ENCODE measurements around the gene LSM10.

LSM10 gene

DNA sequence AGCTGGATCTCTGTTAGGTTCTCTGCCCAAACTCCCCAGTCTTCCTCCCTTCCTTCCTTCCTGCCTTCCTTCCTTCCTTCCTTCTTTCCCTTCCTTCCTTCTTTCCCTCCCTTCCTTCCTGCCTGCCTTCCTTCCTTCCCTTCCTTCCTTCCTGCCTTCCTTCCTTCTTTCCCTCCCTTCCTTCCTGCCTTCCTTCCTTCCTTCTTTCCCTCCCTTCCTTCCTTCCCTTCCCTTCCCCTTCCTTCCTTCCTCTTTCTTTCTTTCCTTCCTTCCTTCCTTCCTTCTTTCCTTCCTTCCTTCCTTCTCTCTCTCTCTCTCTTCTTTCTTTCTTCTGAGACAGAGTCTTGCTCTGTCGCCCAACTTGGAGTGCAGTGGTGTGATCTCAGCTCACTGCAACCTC lies 8.7 kb upstream of the LSM10 start:
- no peak for DNase-seq

DNA sequence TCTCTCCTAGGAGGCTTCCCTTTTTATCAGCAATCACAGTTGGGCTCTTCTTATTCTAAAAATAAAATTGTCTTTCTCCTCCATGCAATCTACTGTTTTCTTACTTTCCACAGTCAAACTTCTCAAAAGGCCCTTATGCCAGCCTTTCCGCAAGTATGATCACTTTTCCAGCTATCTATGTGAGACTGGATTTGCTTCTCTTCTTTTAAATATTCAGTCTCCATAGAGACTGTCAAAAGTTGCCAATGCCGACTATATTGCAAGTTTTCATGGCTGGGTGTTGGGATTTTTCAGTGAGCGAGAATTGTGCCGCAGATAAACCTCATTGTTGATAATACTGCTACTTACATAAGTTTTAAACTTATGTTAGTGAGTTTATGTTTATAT lies 4.8 kb upstream of the LSM10 start:
- no peak for DNase-seq

DNA sequence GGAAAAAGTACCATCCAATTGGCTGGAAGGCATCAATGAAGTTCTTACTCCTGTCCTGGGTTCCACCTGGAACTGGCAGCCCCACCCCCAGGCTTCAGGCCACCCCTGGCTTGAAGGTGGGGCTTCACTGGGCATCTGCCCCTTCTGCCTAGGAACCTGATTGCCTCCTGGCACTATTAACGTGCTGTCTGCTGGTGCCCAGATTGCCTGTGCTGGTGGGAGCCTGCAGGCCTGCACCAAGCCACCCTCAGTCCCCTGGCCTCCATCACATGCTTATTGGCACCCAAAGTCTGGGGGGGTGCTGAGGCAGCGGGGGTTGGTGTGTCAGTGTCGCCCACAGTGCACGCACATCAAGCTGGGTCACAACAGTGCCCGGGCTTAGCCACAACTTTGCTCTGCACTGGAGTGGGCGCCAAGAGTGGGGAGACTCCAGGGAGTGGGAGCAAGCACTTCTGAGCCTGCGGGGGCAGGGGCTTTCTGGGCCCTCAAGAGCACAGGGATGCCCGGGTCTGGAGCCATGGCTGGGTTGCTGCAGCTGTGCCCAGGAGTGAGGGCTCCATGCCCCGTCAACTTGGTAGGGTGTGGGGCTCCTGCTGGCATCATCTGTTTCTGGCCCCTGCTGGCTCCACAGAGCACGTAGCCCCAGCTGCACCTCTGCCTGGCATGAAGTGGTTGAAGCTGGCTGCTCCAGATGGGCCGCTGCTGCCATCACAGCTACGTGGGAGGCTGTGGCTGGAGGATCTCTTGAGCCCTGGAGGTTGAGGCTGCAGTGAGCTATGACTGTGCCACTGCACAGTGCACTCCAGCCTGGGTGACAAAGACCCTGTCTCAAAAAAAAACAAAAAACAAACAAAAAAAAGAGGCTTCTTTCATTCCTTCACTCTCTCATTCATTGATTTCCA lies 4.1 kb upstream of the LSM10 start:
- no peak for DNase-seq

DNA sequence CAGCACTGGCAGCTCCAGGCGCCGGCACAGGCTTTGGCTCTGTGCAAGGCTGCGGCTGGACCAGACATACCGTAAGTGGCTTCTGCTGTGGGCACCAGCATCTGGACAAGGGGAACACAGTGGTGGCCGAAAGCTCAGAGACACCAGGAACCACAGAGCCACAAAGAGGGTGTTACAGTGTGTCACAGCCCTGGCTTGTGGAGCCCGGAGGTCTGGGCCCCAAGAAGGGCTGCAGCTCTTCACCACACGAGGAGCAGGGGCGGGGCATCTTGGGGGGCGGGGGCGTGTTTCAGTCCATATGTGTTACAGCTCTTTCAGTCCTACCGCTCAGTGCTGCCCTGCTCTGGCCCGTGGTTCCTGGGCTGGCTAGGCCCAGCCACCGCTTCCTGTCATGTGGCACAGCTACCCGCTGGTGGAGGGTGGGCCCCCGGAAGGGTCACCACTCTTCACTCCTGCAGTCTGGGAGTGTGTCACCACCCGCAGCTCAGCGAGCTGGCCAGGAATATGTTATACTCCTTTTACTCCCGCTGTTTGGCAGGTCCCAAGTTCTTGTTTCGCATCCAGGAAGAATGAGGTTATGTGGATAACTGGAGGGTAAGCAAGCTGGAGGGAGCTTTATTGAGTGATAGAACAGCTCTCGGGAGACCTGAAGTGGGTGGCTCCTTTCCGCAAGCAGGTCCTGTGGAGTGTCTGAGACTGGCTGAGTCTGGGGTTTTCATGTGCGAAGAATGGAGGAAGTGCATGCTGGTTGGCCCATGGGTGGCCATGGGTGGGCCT lies 3.3 kb upstream of the LSM10 start:
- DNase-seq = peak; percentile 51 to 79

DNA sequence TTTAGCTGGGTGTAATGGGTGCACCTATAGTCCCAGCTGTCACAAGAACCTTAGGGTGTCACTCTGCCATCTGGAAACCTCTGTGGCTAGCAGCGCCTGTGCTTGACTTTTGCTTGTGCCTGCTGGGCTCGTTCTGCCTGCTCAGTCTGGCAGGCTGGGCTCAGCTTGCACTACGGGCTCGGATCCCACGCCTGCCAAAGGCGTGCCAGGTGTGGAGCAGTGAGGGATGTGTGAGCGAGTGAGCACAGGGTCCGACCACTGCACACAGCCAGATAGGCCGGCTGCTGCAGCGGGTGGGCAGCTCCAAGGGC lies 2.8 kb upstream of the LSM10 start:
- no peak for DNase-seq

GRCh38 chr1:36398370-36398977 lies 766 bp upstream of the LSM10 start:
- no peak for DNase-seq

GRCh38 chr1:36397083-36397377 lies 678 bp downstream of the LSM10 start:
- no peak for DNase-seq

- no peak for DNase-seq
Observed at GRCh38 chr1:36396359-36396758, 1.3 kb downstream of the LSM10 start.

GRCh38 chr1:36393686-36394085 lies 4.0 kb downstream of the LSM10 start:
- no peak for DNase-seq

GRCh38 chr1:36392836-36393235 lies 4.9 kb downstream of the LSM10 start:
- no peak for DNase-seq

GRCh38 chr1:36391271-36391670 lies 6.4 kb downstream of the LSM10 start:
- no peak for DNase-seq

- no peak for DNase-seq
Observed at GRCh38 chr1:36390411-36390810, 7.3 kb downstream of the LSM10 start.

DNA sequence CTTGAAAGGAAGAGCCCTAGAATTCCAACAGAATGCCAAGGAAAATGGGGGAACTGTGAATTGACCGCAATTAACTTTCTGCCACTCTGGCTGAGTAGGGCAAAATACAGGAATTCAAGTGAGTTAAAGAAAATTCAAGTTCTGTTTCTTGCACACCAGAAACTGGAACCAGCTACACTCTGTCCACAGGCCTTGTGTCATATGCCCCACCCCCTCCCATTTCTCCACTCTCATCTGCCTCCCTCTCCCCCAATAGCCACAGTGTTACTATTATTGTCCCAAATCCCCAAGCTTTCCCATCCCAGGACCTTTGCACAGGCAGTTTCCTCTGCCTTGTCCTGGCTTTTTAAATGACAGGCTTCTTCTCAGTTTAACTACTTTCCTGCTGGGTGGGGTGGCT lies 7.7 kb downstream of the LSM10 start:
- no peak for DNase-seq

GRCh38 chr1:36389261-36389660 lies 8.4 kb downstream of the LSM10 start:
- no peak for DNase-seq

- peak in 1 of 2 donors; percentile 44 for DNase-seq
Observed at GRCh38 chr1:36387141-36387949, 10.4 kb downstream of the LSM10 start.

GRCh38 chr1:36386265-36387140 lies 11.2 kb downstream of the LSM10 start:
- peak; percentile 87 to 94 for DNase-seq

DNA sequence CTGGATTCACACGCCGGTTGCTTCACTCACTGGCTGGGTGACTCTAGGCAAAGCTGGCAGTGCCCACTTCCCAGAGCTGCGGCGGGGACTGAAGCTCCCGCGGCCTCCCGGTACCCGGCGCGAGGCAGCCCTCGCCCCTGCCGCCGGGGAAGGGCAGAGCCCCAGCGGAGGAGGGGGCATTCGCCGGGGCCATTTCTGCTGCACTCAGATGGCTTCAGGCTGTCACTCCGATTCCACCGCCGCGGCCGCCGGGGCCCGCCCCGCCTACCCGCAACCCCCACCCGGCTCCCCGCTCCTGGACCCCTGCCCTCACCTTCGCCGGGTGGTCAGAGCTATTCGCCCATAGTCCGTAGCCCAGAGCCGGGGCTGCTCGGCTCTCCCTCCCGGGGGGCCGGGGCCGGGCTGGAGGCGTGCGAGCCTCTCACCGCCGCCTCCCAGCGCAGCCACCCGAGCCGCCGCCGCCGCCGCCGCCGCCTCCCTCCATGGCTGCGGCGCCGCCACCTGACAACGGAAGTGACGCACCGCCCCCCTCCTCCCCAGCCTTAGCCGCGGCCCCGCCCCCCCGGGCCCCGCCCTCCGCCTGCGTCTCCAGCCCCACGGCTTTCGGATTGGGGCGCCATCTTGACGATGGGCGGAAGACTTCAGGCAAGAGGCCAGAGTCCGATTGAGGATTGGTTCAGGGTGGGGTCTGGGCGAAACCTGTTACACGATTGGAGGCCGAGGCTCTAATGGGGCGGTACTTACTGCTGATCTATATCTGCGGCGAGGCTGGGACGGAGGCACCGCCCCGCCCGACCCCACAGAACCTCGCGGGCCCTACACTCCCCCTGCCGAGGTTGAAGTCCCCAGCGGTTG lies 12.1 kb downstream of the LSM10 start, which contains the start of gene STK40:
Gene STK40 (minus strand): TSS at position 515 of the 855 bp plus-strand sequence. CDS start 24,592 bp downstream, outside the sequence.
- peak; percentile 99 for DNase-seq

DNA sequence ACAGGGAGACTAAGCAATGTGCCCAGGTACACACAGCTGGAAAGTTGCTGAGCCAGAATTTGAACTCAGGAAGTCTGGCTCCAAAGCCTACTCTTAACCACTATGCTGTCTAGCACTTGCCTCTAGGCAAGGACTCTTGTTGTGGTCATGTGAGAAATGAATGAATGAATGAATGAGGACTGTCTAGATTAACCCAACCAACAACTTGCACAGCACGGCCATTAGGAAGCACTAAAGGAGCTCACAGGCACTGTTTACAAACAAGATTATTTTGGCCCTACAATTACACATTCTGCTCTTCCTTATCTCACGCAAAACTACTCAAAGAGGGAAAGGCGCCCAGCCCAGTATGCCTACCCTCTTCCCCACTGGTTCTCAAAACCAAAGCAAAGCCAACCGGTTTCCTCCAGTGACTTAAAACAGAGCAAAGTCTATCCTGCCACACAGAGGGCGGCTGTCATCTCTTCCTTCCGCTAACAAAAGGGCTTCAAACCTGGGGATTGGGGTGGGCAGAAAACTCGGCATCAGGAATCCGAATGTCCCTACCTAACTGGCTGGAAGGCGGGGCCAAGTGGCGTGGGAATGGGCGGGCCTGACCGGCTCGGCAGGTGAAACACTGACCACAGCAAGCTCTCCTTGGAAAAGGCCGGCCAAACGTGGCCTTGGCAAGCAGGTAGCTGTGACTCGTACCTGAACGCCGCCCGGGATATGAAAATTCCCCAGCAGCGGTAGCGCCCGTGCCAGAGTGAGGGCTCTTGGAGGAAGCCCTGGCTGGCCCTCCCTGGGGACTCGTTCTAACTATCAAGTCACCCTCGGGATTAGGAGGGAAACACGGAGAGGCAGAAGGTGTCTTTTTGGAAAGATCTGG lies 12.9 kb downstream of the LSM10 start:
- DNase-seq = peak; percentile 35 to 55

GRCh38 chr1:36383240-36383639 lies 14.5 kb downstream of the LSM10 start:
- DNase-seq = no peak

- DNase-seq = no peak
Observed at GRCh38 chr1:36382669-36383068, 15.0 kb downstream of the LSM10 start.
